CD14-positive monocyte (primary cell): ENCODE results near the gene THRAP3. TPM values are rescaled to one million over a fixed set of nuclear protein-coding genes. Genes with fewer than 3 reads are reported as not detected.

Experiments
- DNase-seq, 3 donors: peaks; one replicate each; pipeline ENCODE4 v3.0.0-alpha.2; 2011 to 2022
- H2AFZ ChIP-seq: 2 replicates; pipeline ENCODE4 v1.6.0; 2012; ENCODE audit warnings: mild to moderate bottlenecking, low read depth, low read length, inconsistent platforms; ENCODE audit not compliant: insufficient read depth, poor library complexity, severe bottlenecking
- H3K27ac ChIP-seq, 2 donors: 1 replicate in 1 of 2; 2 replicates in 1 of 2; pipeline ENCODE4 v1.5.1; 2012 to 2013; ENCODE audit warnings: low read length in 2 of 2, control low read depth in 1 of 2, inconsistent platforms in 1 of 2, low read depth in 1 of 2, mild to moderate bottlenecking in 1 of 2
- H3K27me3 ChIP-seq, 2 donors: one replicate each; pipeline versions ENCODE4 v1.6.0 to v1.6.1; 2011 to 2013; ENCODE audit warnings: low read length in 2 of 2; ENCODE audit not compliant: control insufficient read depth in 2 of 2, insufficient read depth in 2 of 2
- H3K36me3 ChIP-seq, 2 donors: replicated peaks in 1 of 2; 1 replicate in 1 of 2; 2 replicates in 1 of 2; pipeline versions ENCODE4 v1.5.1 to v1.6.1; 2012 to 2013; ENCODE audit warnings: low read length in 2 of 2, control low read depth in 1 of 2, inconsistent platforms in 1 of 2, mild to moderate bottlenecking in 1 of 2; ENCODE audit not compliant: insufficient read depth in 2 of 2, control insufficient read depth in 1 of 2
- H3K4me1 ChIP-seq, 2 donors: 1 replicate in 1 of 2; 2 replicates in 1 of 2; pipeline versions ENCODE4 v1.5.1 to v1.6.1; 2012 to 2013; ENCODE audit warnings: low read length in 2 of 2, control low read depth in 1 of 2, inconsistent platforms in 1 of 2, mild to moderate bottlenecking in 1 of 2, moderate library complexity in 1 of 2; ENCODE audit not compliant: insufficient read depth in 2 of 2, control insufficient read depth in 1 of 2
- H3K4me2 ChIP-seq: replicated peaks from 2 replicates; pipeline ENCODE3; 2012; ENCODE audit warnings: low read length, moderate library complexity, mild to moderate bottlenecking; ENCODE audit not compliant: poor library complexity, severe bottlenecking; ENCODE audit errors: extremely low read depth
- H3K4me3 ChIP-seq, 3 experiments: fragments of 200-600 bp in 1 of 3; sonication (generic) in 1 of 3; replicated peaks in 1 of 3; 1 replicate in 2 of 3; 2 replicates in 1 of 3; pipeline ENCODE4 v1.5.1; 2011 to 2013; ENCODE audit warnings: low read length in 3 of 3, mild to moderate bottlenecking in 3 of 3, control low read depth in 2 of 3, low read depth in 2 of 3, inconsistent platforms in 1 of 3, moderate library complexity in 1 of 3
- H3K79me2 ChIP-seq: 2 replicates; pipeline ENCODE4 v1.6.0; 2012; ENCODE audit warnings: mild to moderate bottlenecking, control low read depth, inconsistent platforms, low read length, moderate library complexity; ENCODE audit not compliant: insufficient read depth
- H3K9ac ChIP-seq: 2 replicates; pipeline ENCODE4 v1.6.0; 2017; ENCODE audit warnings: low read length, mild to moderate bottlenecking; ENCODE audit not compliant: insufficient read depth, poor library complexity, severe bottlenecking
- H3K9me3 ChIP-seq, 2 donors: replicated peaks in 1 of 2; 1 replicate in 1 of 2; 2 replicates in 1 of 2; pipeline versions ENCODE4 v1.5.1 to v1.6.1; 2012 to 2013; ENCODE audit warnings: low read length in 2 of 2, control low read depth in 1 of 2; ENCODE audit not compliant: control insufficient read depth in 1 of 2, insufficient read depth in 1 of 2
- H4K20me1 ChIP-seq: 2 replicates; pipeline ENCODE4 v1.6.0; 2012; ENCODE audit warnings: mild to moderate bottlenecking, low read length, control low read depth, moderate library complexity; ENCODE audit not compliant: insufficient read depth
- H3K27ac Mint-ChIP-seq, 7 donors: one replicate each; pipeline ENCODE4 v1.8.0; 2020; ENCODE audit warnings: mild to moderate bottlenecking in 7 of 7, mixed read lengths in 7 of 7, moderate library complexity in 6 of 7, inconsistent platforms in 2 of 7
- H3K27me3 Mint-ChIP-seq, 3 donors: one replicate each; pipeline ENCODE4 v1.8.0; 2021 to 2022; ENCODE audit warnings: low read depth in 3 of 3, mild to moderate bottlenecking in 3 of 3, mixed read lengths in 3 of 3, moderate library complexity in 3 of 3, inconsistent platforms in 1 of 3
- H3K36me3 Mint-ChIP-seq, 2 donors: one replicate each; pipeline ENCODE4 v1.8.0; 2020; ENCODE audit warnings: mixed read lengths in 2 of 2, inconsistent platforms in 1 of 2, mild to moderate bottlenecking in 1 of 2
- H3K4me1 Mint-ChIP-seq: one replicate; pipeline ENCODE4 v1.8.0; 2020; ENCODE audit warnings: mild to moderate bottlenecking, mixed read lengths
- H3K4me3 Mint-ChIP-seq, 2 donors: one replicate each; pipeline ENCODE4 v1.8.0; 2020; ENCODE audit warnings: mild to moderate bottlenecking in 2 of 2, mixed read lengths in 2 of 2, moderate library complexity in 1 of 2
- H3K9me3 Mint-ChIP-seq, 7 donors: one replicate each; pipeline ENCODE4 v1.8.0; 2020 to 2022; ENCODE audit warnings: mixed read lengths in 7 of 7, mild to moderate bottlenecking in 6 of 7, moderate library complexity in 6 of 7, inconsistent platforms in 2 of 7
- WGBS: methylation state at CpG from one replicate; pipeline ENCODE4 v1.1.5; 2013; ENCODE audit warnings: missing lambda C conversion rate; ENCODE audit not compliant: insufficient coverage; 5-methylcytosine and 5-hydroxymethylcytosine counted together
- intact Hi-C, 2 donors: fragments of 100-400 bp; cut with micrococcal nuclease; formaldehyde crosslinking; loops; one replicate each; pipeline versions ENCODE4 v1.15.0 to v1.15.1; 2023
- polyA plus RNA-seq, 3 donors: library from polyadenylated mRNA; depleted of rRNA in 1 of 3; unstranded in 2 of 3; stranded (reverse) in 1 of 3; fragments of 300-500 nt in 2 of 3; fragments of >200 nt in 1 of 3; fragmentation: Illumina TruSeq in 2 of 3; gene quantifications; 1 replicate in 2 of 3; 2 replicates in 1 of 3; pipeline ENCODE4 v1.2.3, GENCODE V29; 2012 to 2021
- TF ChIP-seq, protein P1 (sequence below): fragments of 200-600 bp; IDR thresholded peaks from one replicate; pipeline ENCODE4 v1.8.0; 2022; ENCODE audit warnings: antibody characterized with exemption, mild to moderate bottlenecking

Gene THRAP3
- polyA plus RNA-seq, 3 donors, result 30.1 to 63.4 (median 35.7) TPM

DNA sequence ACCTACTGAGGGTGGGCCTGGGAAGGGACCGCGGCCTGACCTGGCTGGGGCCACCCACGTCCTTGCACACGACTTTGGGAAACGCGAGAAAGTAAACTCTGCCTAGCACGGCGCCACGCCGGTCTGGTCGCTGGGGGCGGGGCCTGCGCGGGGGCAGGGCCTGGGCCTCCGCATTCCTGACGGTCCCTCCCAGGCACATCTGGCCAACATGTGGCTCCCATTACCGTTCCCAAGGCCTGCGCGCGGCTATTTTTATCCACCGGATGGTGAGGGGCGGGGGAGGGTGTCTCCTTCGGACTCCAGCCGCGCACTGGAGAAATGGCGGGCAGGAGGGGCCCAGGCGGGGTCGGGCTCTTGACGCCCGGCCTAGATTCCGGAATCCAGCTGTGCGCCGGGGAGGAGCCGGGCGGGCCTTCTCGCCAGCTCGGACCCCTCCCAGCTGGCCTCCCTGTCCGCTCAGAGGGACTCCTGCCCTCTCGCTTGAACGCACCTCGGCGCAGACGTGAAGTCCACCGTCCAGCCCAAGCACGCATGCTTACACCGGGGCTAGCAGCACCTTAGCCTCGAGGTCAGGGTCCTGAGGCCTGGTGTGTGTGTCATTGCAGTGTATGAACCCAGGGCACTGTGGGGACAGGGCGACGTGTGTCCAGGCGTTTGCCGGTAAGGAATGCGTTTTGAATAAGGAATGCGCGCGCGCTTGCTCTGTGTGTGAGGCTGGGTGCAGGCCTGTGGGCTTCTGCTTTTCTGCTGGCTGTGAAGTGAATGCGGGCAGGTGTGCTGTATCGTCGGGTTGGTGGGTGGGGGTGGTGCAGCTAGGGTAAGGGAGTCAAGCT, 97.1 kb downstream of the THRAP3 start:
- peak overlapping the region; percentile 82 to 98 for H3K4me3 Mint-ChIP-seq
- H3K27ac ChIP-seq, result no peak overlapping the region
- peak overlapping the region in 3 of 7 donors; percentile 4 to 71 (median 26) for H3K27ac Mint-ChIP-seq

DNA sequence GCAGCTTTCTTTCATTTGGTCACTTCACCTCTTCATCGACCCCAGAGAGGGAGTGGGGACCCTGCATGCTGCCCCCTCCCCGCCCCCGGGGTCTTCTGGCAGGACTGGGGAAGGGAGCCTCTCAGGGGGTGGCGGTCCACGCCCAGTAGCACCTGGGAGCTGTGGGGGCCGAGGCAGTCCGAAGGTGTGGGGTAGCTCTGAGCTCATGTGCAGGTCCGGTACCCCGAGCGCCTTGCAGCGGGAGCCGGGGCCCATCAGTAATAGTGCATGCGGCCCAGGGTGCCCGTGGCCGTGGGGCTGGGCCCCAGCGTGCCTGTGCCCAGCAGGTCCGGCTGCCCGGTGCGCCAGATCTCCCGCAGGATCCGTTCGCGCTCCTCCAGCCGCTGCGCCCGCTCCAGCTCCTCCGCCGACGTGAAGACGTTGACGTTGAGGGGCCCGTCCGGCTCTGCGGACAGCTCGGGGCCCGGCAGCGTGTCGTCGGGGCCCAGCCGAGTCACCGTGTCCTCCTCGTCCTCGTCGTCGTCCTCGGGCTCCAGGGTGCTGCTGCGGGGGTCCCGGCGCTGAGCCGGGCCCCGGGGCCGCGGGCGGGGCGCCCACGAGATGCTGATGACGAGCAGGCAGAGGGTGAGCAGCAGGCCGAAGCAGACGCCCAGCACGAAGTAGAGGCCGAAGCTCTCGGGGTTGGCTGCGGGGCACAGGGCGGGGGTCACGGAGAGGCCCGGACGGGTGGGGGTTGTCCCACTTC, 98.0 kb downstream of the THRAP3 start:
- H3K4me3 Mint-ChIP-seq, result peak overlapping the region; percentile 82 to 98
- peak overlapping the region; percentile 67 for H3K9ac ChIP-seq
- no peak overlapping the region for H3K27ac ChIP-seq
- TF ChIP-seq, protein P1, sequence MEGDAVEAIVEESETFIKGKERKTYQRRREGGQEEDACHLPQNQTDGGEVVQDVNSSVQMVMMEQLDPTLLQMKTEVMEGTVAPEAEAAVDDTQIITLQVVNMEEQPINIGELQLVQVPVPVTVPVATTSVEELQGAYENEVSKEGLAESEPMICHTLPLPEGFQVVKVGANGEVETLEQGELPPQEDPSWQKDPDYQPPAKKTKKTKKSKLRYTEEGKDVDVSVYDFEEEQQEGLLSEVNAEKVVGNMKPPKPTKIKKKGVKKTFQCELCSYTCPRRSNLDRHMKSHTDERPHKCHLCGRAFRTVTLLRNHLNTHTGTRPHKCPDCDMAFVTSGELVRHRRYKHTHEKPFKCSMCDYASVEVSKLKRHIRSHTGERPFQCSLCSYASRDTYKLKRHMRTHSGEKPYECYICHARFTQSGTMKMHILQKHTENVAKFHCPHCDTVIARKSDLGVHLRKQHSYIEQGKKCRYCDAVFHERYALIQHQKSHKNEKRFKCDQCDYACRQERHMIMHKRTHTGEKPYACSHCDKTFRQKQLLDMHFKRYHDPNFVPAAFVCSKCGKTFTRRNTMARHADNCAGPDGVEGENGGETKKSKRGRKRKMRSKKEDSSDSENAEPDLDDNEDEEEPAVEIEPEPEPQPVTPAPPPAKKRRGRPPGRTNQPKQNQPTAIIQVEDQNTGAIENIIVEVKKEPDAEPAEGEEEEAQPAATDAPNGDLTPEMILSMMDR, result no peak
- peaks cover 14% of the 10 kb centered on the region for H4K20me1 ChIP-seq
- H3K79me2 ChIP-seq, result no peaks in the 10 kb centered on the region
- WGBS, result 42% methylated on average over 66 of the region's 67 CpGs
- H3K36me3 Mint-ChIP-seq, result peaks cover 0 to 5% of the 10 kb centered on the region in 2 donors
- H3K36me3 ChIP-seq, result no peaks in the 10 kb centered on the region
- peaks cover 34 to 42% of the 10 kb centered on the region in 2 donors for H3K4me1 ChIP-seq
- H3K9me3 Mint-ChIP-seq, result peaks cover 0 to 3% (median 0%) of the 10 kb centered on the region in 7 donors
- intact Hi-C loops, result no loop called here
- peak overlapping the region in 1 of 7 donors; percentile 26 for H3K27ac Mint-ChIP-seq
- H3K9me3 ChIP-seq, result no peaks in the 10 kb centered on the region
- peaks cover 19 to 46% (median 28%) of the 10 kb centered on the region in 3 donors for H3K27me3 Mint-ChIP-seq
- H3K27me3 ChIP-seq, result peaks cover 0 to 17% of the 10 kb centered on the region in 2 donors
- peaks cover 32% of the 10 kb centered on the region for H3K4me1 Mint-ChIP-seq
- H3K4me2 ChIP-seq, result peak overlapping the region; percentile 92
- peak overlapping the region; percentile 72 for H2AFZ ChIP-seq
- no peak for DNase-seq
- peak overlapping the region in 2 of 3 experiments; percentile 45 to 82 for H3K4me3 ChIP-seq

More for the DNA sequence above, 97.1 kb downstream of the THRAP3 start:
- Histone ChIP-seq H3K79me2 (no peaks in the 10 kb centered on the region), H2AFZ (peak overlapping the region; percentile 79), H3K4me2 (peak overlapping the region; percentile 92), H3K4me1 (peaks cover 34 to 42% of the 10 kb centered on the region in 2 donors), H4K20me1 (peaks cover 14% of the 10 kb centered on the region), H3K36me3 (no peaks in the 10 kb centered on the region), H3K4me3 (peak overlapping the region; percentile 10 to 82 (median 31)), H3K27me3 (peaks cover 0 to 17% of the 10 kb centered on the region in 2 donors), H3K9ac (peak overlapping the region; percentile 54), H3K9me3 (no peaks in the 10 kb centered on the region)
- TF ChIP-seq, protein P1, result no peak
- Mint-ChIP-seq H3K9me3 (peaks cover 0 to 3% (median 0%) of the 10 kb centered on the region in 7 donors), H3K4me1 (peaks cover 32% of the 10 kb centered on the region), H3K27me3 (peaks cover 19 to 46% (median 21%) of the 10 kb centered on the region in 3 donors), H3K36me3 (peaks cover 0 to 5% of the 10 kb centered on the region in 2 donors)
- no peak for DNase-seq
- intact Hi-C loops, result no loop called here
- WGBS, result 19% methylated on average over 59 of the region's 59 CpGs
